ENCODE data around the gene AUTS2.

DNA sequence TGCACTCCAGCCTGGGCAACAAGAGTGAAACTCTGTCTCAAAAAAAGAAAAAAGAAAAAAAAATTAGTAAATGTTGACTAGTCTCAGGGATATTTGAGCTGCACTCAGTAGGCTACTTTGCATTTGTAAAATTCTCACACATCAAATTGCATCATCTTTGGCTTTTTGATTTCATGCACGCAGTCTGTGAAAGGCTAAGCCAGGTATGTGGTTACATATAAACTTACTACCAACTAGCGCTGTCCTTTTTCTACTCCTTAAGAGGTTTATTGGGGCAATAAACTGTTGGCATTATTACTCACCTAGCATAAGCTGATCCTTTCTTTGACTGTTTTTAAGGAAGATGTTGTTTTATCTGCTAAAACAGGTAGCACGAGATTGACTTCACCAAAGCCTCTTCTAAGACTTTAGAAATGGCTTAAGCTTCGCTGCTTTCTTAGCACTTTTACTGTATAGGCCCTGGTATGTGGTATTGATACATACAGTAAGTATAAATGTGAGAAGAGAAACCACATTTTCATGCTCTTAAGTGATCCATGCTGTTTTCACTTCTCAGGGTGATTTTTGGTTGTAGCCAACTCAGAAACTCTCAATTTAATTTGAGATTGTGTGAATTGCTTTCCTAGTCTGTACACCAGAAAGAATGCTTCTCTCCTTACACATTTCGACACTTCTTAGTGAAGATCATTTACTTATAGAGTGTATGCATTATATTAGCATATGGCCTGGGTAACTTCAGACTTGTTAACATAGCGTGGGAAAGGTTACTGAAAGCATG is 323.9 kb downstream of the AUTS2 start:
- TF ChIP-seq, protein P1, sequence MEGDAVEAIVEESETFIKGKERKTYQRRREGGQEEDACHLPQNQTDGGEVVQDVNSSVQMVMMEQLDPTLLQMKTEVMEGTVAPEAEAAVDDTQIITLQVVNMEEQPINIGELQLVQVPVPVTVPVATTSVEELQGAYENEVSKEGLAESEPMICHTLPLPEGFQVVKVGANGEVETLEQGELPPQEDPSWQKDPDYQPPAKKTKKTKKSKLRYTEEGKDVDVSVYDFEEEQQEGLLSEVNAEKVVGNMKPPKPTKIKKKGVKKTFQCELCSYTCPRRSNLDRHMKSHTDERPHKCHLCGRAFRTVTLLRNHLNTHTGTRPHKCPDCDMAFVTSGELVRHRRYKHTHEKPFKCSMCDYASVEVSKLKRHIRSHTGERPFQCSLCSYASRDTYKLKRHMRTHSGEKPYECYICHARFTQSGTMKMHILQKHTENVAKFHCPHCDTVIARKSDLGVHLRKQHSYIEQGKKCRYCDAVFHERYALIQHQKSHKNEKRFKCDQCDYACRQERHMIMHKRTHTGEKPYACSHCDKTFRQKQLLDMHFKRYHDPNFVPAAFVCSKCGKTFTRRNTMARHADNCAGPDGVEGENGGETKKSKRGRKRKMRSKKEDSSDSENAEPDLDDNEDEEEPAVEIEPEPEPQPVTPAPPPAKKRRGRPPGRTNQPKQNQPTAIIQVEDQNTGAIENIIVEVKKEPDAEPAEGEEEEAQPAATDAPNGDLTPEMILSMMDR (IDR thresholded peaks at IDR 0.05; ENCODE audit: low read length): no peak
- no peak for TF ChIP-seq EZH2 (IDR thresholded peaks at IDR 0.05; ENCODE audit: borderline replicate concordance, low read length)

Measured in OCI-LY1 (cell line).